ENCODE measurements around the gene PCSK6.
"Not testable (repeated sequence)": the region's sequence is repeated elsewhere in the genome, so short reads cannot be mapped to it uniquely, and the experiment has no call there.

Gene PCSK6

DNA sequence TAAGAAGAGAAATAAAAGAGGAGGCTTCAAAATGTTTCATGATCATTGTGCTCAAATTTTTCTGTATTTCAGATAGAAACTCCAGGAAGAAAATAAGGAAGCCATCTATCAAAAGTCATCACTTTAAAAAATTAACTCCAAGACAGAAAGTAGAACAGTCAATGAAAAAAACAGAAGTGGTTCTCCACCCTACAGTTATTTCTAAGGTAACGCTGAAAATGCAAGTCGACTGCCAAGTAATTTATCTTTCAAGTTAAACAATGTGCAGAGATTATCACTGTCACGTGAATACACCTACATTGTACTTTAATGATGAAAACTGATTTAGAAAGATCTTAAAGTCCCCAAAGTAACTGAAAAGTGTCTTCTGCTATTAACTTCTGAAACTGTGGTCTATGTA is 115.9 kb downstream of the PCSK6 start:
- DNase-seq = no peak

DNA sequence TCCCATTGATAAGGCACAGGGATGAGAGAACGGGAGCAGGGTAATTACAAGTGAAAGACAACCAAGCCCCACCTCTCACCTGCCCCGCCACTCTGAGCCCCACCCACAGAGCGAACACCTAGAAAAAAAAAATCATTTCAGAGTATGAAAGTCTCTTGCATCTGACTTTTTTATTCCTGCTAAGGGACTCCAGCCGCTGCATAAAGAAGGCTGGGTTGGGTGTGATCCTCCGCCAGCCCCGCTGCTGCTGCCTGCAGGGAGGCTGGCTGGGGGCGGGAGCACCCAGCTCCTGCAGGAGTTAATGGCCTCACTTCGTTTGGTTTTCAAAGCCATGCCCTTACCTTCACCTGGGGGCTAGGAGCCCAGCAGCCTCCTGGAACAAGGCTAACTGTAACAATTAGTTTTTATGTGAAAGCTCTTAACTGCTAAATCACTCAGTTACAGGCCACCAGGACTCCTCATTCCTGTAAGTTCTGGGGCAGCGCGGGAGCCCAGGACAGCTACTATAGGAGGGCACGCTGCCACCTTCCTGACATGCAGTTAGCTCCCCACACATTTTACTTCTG is 116.5 kb downstream of the PCSK6 start:
- DNase-seq = no peak

DNA sequence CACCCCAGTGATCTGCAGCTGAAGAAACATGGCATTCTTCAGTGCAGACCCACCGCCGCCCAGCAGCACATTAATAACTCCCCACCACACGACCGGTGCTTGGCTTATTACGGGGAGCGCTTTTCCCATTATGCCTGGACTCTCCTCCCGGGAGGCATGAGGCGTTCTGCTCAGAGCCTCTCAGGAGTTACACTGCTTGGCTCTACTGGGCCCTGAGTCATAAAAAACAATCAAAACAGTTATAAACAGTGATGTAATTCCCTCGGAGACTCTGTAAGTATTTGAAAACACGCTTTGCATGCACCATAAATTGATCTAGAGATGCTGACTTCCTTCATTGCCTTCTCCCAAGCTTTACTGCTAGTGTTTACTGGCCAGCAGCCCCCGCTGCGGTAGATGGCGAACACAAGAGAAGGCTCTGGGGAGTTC is 117.3 kb downstream of the PCSK6 start:
- DNase-seq = no peak

DNA sequence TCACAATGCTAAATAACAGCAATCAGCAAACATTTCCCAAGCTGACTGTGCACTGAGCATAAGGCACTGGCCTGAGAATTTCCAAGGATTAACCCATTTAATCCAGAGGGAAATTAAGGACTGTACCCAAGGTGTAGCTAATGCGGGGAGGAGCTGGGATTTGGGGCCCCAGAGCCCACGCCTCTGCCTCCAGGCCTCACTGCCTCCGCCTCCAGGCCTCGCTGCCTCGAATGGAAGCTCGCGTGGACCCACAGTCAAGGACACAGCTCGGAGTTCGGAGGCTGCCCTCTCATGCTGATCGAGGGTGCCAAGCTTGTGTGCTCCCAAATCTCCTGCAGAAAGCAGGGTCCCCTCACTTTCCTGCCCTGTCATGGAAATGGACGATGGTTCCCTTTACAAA is 118.0 kb downstream of the PCSK6 start:
- DNase-seq = no peak

DNA sequence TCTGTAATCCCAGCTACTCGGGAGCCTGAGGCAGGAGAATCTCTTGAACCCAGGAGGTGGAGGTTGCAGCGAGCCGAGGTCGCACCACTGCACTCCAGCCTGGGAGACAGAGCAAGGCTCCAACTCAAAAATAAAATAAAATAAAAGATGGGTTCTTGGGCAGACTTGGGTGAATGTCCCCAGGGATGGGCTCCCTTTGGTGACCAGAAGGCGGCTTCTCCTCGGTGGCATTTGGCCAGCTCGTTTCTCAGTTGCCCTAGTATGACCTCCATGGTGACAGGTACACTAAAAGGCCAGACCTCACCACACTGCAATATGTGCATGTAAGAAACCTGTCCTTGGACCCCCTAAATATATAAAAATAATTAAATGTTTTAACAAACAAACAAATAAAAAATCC is 118.4 kb downstream of the PCSK6 start:
- no peak for DNase-seq

DNA sequence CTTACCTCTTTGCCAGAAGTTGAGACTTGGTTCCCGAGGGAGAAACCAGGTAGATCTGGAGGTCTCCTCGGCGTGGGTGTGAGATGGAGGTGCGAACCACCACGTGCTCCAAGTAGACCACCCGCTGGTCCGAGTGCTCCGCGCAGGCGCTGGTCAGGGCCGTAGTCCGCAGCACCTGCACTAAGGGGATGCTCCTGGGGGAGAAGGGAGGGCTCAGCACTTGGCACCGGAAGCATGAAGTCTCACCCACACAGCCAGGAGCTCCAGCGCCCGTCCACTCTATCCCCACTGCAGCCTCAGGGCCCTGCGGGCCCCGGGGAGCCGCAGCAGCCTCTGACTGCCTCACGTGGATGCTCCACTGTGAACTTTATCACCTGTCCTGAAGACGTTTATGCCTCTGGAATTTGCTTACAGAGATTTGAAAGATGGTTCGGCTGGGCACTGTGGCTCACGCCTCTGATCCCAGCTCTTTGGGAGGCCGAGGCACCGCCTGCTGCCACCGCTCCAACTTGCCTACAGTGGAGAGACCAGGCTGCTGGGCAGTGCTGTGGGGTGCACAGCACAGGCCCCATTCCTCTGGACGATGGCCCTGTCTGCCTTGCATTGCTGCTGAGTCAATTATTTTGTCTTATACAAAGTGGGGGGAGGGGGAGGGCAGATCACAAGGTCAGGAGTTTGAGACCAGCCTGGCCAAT is 119.0 kb downstream of the PCSK6 start:
- DNase-seq = no peak

DNA sequence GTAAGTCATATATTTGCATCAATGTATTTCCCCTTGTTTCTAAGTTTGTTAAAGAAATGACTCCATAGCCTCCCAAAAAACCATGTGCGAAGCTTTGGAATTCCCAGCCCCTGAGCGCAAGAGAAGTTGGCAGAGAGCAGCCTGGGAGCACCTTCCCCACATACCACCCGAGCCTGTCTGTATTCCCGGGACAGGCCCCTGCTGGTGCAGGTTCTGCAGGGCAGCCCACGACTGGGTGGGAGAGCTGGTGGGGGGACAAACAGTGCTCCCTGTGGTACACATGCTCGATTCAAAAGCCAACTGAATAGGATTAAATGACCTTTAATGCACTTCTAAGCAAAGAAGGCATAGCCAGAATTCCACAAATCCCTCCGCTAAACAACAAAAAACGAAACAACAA is 119.8 kb downstream of the PCSK6 start:
- no peak for DNase-seq

DNA sequence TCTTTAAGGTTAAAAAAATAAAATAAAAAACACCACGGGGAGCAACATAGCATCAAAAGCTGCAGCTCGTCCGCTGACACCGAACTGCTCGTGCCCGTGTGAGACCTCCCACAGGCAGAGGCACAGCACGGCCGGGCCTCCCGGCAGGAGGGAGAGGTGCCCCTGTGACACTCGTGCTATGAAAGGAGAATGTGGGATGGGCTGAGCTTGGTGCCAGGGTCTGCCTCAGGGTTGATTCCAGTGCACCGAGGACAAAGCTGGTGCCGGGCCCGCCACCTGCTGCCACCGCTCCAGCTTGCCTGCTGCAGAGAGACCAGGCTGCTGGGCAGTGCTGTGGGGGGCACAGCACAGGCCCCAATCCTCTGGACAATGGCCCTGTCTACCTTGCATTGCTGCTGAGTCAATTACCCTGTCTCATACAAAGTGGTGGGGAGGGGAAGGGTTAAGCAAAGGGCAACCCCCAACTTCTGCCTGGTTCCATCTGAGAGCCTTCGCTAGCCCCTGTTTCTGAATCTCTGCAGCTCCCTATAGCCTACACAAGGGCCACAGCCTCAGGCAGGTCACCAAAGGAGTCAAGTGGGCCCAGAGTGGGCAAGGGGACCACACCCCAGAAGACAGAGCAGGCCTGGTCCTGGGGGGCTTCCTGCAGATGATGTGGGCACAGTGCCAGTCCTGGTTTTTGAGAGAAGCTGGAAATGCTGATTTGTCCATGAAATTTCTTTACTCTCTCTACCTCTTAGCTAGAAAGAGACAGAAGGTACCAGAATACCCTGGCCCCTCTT is 120.5 kb downstream of the PCSK6 start:
- DNase-seq = no peak

DNA sequence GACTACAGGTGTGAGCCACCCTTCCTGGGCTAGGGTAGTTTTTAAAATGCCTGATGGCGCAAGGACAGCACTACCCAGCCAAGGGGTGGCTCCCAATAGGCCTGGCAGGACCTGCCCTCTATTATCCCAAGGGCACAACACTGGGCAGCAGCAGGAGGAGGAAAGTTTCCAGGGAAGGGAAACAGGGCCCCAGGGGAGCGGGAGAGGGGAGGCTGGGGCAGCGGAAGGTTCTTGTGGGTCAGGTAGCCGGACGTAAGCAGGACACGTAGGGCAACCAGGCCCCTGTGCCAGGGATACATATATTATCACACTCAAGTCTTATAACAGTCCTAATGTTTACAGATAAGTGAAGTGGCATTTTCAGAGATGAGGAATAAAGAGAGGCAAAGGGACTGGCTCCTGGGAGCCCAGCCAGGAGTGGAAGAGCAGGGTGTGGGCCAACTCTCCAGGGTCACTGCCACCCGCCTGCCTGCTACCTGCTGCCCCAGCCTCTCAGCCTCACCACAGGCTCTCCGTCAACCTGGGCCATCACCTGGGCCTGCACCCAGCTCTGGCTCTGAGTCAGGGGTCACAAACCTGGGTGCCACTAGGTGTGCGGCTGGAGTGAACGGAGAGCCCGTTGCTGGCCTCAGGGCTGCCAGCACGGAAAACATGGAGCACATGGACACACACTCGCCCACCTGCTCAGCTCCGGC is 121.3 kb downstream of the PCSK6 start:
- DNase-seq = no peak

DNA sequence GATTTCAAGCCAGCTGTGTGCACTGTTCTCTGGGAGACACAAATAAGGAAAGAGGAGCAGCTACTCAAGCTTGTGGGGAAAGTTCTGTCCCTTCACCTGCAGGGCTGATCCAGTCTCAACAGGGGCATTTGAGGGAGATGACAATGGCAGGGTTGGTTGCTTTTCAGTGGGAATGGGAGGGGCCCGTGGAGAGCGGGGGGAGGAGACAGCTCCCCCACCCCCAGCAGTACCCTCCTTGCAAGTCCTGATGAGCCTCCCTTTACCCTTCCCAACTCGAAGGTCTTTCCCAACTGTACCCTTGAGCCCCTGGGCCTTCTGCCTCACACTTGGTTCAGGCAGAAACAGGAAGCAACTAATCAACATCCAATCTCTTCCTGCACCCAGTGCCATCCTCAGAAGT is 122.7 kb downstream of the PCSK6 start:
- DNase-seq = no peak

DNA sequence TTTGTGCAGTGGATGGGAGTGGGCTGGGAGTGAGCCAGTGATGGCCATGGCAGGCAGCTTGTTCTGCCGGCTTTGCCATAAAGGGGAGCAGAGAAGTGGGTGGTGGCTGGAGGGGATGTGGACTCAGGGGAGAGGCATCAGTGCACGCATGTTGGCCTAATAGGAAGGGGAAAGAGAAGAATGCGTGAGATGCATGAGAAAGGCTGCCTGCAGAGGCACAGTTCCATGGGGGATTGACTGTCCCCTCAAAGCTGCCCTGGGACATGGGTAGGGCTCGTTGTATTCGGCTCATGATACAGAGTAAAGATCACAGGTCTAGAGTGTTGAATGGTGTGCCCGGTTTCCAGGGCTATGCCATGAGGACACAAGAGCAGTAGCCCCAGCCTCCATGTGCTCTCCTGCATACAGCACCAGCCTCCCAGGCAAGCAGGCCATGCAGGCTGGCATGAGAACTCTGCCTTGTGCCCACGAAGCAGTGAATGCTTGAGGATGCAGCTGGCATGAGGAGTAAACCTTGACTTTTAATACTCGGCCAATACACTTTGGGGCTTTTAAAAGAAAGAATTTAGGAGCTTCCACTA is 126.4 kb downstream of the PCSK6 start:
- no peak for DNase-seq

DNA sequence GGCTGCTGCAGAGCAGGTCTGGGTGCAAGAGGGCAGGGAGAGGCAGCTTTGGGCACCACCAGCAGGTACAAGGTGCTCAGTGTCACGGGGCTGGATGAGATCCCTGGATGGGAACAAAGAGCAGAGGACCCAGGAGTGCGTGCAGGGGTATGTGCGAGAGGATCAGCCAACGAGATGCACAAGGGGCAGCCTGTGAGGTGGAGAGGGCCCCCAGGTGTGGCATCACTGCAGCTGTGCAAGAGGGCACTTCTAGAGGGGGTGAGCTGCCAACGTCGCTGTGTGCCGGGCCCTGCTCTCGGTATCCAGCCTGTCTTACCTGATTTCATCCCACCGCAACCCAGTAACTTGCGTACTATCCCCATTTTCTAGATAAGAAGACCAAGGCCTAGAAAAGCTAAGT is 127.1 kb downstream of the PCSK6 start:
- no peak for DNase-seq

DNA sequence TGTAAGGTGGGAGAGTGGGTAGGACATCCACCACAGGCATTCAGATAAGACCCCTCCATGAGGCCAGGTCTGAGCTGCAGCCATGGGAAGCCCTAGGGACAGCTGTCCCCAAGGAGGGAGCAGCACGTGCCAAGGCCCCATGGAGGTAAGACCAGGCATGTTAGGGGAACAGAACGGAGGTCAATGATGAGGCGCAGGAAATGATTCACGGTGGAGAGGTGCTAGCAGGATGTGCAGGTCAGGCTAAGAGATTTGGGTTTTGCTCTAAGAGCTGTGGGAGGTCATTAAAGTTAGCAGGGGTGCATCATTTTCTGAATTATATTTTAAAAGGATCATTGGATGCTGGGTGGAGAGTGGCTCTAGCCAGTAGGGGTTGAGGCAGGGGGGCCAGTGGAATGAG is 128.1 kb downstream of the PCSK6 start:
- no peak for DNase-seq

DNA sequence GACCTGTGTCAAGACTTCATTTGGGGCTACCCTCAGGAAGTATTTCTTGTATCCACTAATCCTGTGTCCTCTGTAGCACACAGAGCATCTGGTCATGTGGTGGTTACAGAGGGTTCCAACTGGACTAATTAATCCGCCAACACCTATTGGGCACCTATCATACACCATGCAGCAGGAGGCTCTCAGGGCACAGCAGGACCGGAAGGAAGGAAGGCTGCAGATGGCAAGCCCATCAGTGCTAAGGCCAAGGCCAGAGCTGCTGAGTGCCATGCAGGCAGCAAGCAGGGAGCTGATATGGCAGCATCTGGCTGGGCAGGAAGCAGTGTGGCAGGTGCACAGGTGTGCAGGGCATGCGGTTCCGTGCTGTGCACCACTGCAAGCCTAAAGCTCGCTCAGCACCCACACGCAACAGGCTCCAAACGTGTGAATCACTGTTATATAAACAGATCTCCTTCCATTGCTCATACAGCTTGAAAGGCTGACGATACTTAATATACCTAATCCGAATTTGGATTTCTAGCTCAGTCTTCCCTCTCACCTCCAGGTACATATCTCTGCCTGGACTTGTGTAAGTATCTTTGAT is 130.1 kb downstream of the PCSK6 start:
- no peak for DNase-seq

DNA sequence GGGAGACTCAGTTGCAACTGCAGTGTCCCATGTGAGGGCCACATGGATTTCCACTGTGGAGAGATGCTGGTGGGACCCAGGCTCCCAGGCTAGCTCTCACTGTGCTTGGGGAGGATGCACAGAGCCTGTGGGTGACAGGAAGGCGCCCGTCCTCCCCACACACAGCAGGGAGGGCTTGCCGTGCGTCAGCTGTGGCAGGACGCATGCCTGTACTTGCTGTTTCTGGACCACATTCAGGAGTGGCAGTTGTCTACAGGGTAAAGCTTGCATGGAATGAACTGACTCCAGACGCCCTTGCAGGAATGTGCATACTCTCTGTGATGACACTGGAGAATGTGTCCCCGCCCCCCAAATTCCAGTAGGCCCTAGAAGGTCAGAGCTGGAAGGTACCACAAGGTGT is 130.6 kb downstream of the PCSK6 start:
- no peak for DNase-seq

DNA sequence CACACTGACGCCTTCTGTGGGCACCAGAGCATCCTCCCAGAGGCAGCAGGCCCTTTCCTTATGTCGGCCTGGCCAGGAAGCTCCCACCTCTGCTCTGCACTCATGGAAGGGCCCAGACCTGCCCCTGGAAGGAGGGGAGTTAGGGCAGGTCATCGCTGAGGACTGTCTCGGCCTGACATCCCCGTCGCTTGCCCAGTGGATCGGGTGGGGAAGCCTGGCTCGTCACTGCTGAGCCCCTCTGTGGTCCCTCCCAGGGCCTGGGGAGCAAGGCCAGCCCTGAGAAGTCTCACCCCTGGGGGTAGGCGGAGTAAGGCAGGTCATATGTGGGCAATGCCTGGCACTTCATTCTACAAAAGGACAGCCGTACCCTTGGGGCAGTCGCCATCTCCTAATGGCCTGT is 131.6 kb downstream of the PCSK6 start:
- DNase-seq = no peak

DNA sequence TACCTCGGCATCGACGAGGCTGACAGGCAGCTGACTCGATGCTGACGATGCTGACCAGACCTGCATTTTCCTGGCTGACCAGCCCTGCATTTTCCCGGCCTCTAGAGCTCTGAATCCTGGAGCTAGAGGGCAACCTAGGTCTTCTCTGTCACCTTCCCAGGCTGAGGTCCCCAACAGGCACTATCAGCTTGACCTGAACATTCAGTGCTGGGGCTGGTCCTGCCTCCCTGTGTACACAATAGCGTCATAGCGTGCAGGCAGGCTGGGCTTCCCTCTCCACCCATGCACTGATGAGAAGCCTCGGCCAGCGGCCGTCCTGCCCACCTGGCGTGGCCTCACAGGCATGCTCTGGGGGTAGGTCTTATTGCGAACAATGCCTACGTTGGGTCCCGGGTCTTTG is 132.2 kb downstream of the PCSK6 start:
- DNase-seq = no peak

DNA sequence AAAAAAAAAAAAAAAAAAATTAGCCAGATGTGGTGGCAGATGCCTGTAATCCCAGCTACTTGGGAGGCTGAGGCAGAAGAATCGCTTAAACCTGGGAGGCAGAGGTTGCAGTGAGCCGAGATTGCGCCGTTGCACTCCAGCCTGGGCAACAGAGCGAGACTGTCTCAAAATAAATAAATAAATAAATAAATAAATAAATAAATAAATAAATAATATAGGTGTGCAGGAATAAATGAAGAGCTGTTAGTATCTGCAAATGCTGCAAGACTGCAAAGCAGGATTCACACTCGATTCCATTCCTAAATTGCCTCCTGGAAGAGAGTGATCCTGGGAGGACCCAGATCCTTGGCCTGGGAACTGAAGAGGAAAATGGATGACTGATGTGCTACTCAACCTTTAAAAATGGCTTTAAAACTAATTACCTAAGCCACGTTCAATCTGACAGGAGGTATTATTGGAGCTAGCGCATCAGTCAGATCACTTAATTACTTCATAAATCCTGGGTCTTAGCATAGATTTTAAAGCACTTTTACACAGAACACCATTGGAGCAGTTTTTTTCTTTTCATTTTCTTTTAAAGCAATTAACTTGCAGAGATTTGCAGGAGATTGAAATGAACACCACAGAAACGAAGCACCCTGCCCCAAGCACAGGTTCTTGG is 132.9 kb downstream of the PCSK6 start:
- not testable (repeated sequence) for DNase-seq

DNA sequence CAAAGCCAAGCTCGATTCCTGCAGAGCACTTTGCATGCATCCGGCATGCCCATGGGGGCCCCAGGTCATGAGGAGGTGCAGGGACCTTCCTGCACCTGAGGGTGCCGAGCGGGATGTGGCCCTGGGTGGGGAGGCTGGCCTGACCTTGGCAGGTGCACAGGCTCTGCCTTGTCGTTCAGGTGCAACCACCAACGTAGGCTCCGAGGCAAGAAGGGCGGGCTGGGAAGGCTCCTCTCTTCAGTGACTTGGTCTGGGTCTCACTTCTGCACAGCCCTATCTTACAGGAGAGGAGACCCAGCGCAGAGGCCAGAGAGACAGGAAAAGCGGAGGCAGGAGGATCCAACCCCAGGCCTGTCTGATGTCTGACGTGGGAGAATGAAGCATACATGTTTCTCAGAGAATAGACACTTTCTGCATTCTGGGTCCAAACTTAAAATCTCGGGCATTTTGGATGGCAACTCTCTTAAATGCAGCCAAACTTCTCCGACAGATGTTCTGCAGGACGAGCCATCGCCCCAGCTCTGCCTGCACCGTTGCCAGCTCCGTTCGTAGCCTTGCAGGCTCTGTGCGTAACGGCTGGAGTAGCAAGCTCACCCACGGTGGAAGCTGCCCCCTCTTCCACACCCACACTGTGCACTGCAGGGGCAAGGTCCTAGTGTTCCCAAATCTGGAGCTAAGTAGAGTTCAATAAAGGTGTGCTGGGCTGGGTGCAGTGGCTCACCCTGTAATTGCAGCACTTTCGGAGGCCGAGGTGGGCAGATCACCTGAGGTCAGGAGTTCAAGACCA is 133.6 kb downstream of the PCSK6 start:
- DNase-seq = no peak

DNA sequence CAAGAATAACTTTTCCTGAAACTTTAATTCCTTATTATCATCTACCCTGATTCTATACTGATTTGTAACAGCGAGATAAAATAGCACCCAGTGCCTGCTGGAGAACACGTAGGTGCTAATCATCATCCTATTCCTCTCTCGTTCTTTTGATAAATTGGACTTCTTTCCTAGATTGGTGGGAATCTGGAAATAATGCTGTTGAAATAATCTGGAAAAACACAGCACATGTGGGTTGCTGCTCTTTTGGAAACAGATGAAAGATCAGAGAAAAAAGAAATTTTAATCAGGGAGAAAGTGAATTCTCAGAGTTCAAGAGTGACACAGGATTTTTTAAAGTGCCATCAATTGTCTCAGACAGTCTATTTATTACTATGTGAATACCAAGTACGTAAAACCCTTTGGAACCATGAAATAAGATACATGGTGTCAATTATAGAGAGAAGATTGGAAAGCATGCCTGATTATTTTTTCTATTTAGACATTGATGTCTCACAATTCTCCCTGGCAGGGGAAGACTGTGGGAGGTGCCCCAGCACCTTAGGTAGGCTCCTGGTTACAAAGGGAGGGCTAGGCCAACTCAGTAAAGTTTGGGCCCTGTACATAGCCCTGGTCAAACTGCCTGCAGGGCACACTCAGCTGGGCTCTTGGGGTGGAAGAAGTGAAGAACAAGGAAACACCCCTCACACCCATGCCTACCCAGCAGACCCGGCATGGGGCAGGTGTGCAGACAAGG is 134.4 kb downstream of the PCSK6 start:
- DNase-seq = no peak

DNA sequence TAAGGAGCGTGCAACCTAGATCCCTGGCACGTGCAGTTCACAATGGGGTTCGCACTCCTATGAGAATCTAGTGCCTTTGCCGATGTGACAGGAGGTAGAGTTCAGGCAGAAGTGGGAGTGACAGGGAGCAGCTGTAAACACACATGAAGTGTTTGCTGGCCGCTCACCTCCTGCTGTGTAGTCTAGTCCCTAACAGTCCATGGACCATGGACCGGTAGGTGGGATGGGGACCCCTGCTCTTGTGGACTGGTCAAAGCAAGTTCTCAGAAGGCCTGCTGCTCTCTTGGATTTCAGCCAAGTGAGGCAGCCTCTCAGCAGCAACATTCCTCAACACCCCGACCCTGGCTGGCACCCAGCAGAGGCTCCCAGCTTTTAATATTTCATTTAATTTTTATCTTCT is 136.3 kb downstream of the PCSK6 start:
- DNase-seq = no peak
